SK-MEL-5 (cell line): ENCODE measurements around the gene IRAK1. TPM values are rescaled to one million over a fixed set of nuclear protein-coding genes. Genes with fewer than 3 reads are reported as not detected.
"Not testable (repeated sequence)": the region's sequence is repeated elsewhere in the genome, so short reads cannot be mapped to it uniquely, and the experiment has no call there.

Experiments used
- DNase-seq: peaks from one replicate; pipeline ENCODE4 v3.0.0-alpha.2; 2016; ENCODE audit warnings: low read depth, low spot score
- in situ Hi-C: cut with HindIII; loops from 2 replicates; pipeline ENCODE4 v1.10.0; 2016; ENCODE audit warnings: low sequenced_read_pairs, high pct_unique_total_duplicates, low pct_unique_long_range_greater_than_20kb
- total RNA-seq: library from RNA; depleted of rRNA; stranded (reverse); fragments of >200 nt; shearing (Covaris generic); gene quantifications from 2 replicates; pipeline ENCODE4 v1.2.3, GENCODE V29; 2014

The IRAK1 gene
- total RNA-seq, 1 experiment from 2014 or later, result 52.6 TPM

DNA sequence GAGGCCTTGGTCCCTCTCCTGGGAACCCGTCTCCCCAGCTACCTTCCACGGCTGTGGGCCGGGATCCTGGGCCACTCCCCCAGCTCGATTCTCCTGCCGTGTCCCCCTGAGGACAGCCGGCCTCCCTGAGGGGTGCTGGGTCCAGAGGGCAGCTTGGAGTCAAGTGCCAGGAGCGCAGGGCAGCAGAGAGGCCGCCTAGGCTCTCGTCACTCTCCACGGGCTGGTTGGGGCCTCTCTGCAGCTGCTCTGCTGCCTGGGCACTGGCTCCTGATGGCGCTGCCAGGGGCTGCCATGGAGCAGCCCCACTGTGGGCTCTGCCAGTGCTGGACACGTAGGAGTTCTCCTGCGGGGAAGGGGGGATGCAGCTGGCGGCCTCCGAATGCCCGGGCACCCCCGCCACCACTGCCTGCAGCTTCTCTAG, 6.7 kb downstream of the IRAK1 start:
- DNase-seq, result no peak
- in situ Hi-C loops, result no loop called here

DNA sequence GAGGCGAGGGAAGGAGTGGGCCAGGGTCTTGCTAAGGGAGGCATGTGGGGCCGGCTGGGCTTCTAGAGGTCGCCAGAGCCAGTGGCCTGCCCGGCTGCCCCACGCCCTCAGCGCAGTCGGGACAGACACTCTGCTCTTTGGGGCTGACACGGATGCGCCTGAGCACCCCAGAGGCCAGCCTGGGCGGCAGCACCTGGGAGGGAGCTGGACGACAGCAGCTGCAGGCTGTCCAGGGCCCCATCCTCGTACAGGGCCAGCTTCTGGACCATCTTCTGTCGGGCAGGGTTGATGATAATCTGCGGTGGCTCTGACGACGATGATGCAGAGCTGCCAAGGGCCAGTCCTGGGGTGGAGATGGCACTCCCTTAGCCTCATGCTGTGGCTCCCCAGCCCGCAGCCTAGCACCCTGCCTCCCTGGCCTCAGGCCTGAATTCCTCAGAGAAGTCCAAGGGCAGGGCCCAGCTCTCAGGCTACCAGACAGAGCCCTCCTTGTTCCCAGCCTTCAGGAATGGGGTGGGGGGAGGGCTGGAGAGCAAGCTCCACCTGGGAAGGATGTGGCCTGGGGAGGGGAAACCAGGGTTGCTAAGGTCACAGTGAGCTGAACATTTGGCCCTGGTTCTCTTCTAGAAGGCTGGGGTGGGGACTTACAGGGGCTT, 7.2 kb downstream of the IRAK1 start:
- DNase-seq, result peak; percentile 83

DNA sequence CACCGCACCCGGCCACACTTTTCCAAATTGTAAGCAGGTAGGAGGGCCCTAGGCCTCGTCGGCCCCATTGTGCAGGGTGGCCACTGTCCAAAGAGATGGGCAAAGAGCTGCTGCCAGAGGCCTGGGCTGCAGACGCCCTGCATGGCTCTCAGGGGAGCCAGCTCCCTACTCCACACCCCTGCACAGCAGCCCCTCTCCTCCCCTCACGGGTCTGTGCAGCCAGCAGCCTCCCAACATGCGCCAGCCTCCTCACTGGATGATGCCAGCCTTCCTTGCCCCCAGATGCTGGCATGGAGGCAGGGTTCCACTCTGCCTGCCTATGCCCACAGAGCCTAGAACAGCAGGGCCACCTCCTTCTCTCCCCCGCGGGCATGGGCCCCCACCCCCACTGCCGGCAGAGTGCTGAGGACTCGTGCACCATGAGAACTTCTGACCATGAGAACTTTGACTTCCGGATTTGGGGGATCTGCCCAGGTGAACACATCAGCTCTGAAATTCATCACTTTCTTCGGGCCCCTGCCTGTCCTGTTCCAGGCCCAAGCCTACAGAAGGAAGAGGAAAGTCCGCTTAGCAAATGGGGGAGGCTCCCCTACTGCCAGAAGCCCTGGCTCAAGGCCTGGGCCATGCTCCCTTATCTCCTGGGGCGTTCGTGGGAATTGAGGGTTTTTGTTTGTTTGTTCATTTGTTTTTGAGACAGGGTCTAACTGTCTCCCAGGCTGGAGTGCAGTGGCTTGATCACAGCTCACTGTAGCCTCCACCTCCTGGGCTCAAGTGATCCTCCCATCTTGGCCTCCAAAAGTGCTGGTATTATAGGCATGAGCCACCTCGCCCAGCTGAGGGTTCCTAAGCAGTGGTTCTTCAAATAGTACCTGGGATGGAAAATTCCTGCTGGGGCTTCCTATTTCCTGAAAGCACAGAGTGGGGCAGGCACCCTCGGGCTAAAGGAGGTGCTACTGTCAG, 8.0 kb downstream of the IRAK1 start:
- in situ Hi-C loops, result no loop called here
- no peak for DNase-seq

More for the DNA sequence above, 7.2 kb downstream of the IRAK1 start:
- in situ Hi-C loops, result no loop called here

DNA sequence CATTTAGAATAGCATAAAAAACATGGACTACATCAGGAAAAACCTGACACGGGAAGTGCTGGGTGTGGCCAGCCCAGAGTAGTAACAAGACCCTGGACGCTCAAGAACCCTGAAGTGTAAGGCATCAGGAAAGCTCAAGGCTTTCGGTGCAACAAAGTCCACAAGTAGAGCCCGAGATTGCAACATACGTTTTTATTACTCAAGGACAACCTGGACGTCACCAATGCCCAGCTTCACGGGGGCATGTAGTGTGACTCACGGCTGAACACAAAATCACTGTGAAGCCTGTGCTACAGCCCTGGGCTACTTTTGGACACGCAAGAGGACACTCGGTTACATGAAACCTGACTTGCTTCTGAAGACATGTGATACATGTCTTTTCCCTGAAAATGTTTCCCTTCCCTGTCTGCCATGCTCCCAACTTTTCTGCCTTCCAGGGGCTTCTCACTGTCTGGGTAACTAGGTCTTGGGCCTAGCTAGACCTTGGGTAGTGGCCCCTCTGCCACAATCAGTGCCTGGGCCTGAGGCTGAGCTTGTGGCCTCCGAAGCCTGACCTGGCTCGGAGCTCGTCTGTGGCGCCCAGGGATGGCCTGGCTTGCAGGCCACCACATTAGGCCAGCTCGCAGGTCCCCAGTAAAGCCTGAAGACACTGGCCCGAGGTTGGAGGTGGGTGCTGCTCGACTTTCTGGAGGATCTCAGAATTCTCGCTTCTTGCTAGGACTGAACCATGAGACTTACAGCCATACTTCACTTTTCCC, 9.2 kb downstream of the IRAK1 start:
- DNase-seq, result no peak
- in situ Hi-C loops, result no loop called here

GRCh38 chrX:154008521-154008920, 11.2 kb downstream of the IRAK1 start:
- no peak for DNase-seq
- in situ Hi-C loops, result no loop called here

- DNase-seq, result no peak
- in situ Hi-C loops, result no loop called here
Observed at GRCh38 chrX:154006947-154007346, 12.8 kb downstream of the IRAK1 start.

GRCh38 chrX:154004315-154004714, 15.4 kb downstream of the IRAK1 start:
- no peak for DNase-seq
- in situ Hi-C loops, result no loop called here

GRCh38 chrX:154002215-154002719, 17.4 kb downstream of the IRAK1 start:
- DNase-seq, result peak; percentile 31
- in situ Hi-C loops, result no loop called here

GRCh38 chrX:154000051-154000450, 19.7 kb downstream of the IRAK1 start:
- no peak for DNase-seq
- in situ Hi-C loops, result no loop called here

- DNase-seq, result no peak
- in situ Hi-C loops, result no loop called here
Observed at GRCh38 chrX:153999359-154000037, 20.2 kb downstream of the IRAK1 start.

DNA sequence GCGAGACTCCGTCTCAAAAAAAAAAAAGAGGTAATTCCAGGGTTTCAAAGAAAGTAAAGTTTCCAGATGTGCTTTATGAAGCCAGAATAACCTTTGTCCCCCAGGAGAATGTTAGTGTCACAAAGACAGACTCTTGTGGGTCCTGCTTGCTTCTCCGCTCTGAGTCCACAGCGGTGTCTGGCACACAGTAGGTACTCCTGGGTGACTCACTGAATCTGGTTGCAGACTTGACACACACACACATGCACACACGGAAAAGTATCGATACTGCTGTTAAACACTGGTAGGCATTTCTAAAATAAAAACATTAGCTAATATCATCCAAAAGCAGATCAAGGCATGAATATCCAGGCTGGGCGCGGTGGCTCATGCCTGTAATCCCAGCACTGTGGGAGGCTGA, 24.2 kb downstream of the IRAK1 start:
- in situ Hi-C loops, result no loop called here
- no peak for DNase-seq

DNA sequence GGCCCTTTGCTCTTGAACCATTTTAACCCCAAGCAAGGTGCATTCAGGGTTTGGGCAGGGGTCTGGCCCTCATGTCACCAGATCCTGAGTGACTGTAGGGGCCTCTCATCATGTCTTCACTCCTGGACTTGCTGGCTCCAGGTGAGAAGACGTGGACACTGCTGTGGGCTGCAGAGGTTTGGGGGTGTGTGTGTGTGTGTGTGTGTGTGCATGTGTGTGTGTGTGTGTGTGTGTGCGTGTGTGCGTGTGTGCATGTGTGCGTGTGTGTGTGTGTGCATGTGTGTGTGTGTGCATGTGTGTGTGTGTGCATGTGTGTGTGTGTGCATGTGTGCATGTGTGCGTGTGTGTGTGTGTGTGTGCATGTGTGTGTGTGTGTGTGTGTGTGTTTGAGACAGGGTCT, 25.3 kb downstream of the IRAK1 start:
- DNase-seq, result not testable (repeated sequence)

DNA sequence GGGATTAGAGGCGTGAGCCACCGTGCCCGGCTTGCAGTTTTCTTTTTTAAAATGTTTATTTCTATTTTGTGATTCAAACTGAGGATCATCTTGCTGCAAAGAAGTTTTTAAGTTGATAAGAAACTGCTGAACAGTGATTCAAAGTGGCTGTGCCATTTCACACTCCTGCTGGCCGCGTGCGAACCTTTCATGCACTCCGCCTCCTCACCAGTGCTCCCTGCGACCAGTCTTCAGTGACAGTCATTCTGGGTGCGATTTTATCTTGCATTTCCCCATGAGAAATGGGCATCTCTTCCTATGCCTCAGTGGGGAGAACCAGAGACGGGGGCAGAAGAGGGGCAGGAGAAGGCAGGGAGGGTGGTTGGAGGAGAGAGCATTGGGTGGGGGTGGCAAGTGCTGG, 25.7 kb downstream of the IRAK1 start:
- DNase-seq, result no peak
- in situ Hi-C loops, result no loop called here

More for the DNA sequence above, 25.3 kb downstream of the IRAK1 start:
- in situ Hi-C loops, result not testable (repeated sequence)

DNA sequence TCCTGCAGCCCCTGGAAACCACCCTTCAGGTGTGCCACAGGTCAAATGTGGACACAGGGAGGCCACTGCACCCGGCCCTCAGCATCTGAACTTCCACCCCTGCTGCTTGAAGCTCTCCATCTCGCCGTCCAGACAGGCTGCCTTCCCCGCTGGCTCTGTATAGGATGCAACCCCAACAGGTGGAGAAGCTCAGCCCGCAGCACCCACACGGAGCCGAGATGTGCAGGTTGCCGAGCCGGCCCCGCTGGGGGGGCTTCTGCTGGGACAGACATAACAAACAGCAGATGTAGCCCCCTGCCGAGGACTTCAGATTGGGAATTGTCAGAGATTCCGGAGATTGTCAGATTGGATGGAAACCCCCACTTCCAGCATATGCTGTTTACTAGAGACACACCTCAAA, 26.6 kb downstream of the IRAK1 start:
- in situ Hi-C loops, result no loop called here
- DNase-seq, result no peak

DNA sequence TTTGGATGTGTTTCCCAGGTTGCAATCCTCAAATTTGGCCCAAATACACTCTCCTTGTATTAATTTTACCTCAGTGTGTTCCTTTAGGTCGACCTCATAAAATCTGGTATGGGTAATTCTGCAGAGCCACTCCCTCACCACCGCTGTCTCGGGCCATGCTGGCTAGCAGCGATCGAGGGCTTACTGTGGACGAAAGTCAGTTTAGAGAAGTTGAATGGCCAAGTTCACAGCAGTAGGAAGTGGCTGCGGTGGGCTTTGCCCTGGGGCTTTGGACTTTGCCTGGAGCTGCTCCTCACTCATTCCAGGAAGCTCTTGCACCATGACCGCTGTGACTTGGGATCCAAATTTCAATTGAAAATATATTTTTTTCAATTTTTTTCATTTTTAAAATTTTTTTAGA, 27.5 kb downstream of the IRAK1 start:
- DNase-seq, result no peak
- in situ Hi-C loops, result no loop called here

- in situ Hi-C loops, result no loop called here
- DNase-seq, result no peak
Observed at GRCh38 chrX:153991013-153991580, 28.6 kb downstream of the IRAK1 start.

DNA sequence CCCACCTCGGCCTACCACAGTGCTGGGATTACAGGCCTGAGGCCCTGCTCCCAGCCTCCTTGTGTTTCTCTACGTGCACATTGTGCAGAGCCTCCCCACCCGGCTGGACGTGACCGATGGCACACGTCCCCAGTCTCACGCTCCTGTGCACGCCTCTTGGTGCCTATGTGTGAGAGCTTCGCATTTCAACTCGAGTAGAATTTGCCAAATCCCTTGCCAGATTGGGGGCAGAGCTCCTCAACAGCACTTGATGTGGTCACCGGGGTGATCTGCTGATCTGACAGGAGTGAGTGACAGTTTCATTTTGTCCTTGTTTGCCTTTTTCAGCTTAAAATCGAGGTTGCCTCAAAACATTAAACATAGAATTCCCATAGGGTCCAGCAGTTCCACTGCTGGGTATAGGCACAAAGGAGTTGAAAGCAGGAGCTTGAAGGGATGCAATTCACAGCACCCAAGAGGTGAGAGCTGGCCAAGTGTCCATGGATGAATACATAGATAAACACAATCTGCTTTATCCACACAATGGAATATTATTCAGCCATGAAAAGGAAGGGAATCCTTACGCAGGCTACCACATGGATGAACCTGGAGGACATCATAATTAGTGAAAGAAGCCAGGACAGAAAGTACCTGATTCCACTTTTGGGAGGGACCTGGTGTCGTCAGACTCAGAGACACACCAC, 29.6 kb downstream of the IRAK1 start:
- no peak for DNase-seq
- in situ Hi-C loops, result no loop called here
